Astrocyte (in vitro differentiated cells and primary cell): ENCODE measurements around the gene PPP3CA.
"Not testable (repeated sequence)": the region's sequence is repeated elsewhere in the genome, so short reads cannot be mapped to it uniquely, and the experiment has no call there.

Experiments used
- CTCF ChIP-seq: IDR thresholded peaks from 2 replicates; pipeline ENCODE4 v1.5.1; 2011; ENCODE audit warnings: low read depth, mild to moderate bottlenecking, inconsistent platforms, low read length, moderate library complexity; ENCODE audit not compliant: insufficient read depth
- EZH2 ChIP-seq: IDR thresholded peaks from 2 replicates; pipeline ENCODE4 v1.6.1; 2012; ENCODE audit warnings: mild to moderate bottlenecking, low read length, inconsistent platforms; ENCODE audit not compliant: insufficient read depth

GRCh38 chr4:100991332-100992069 is 355.8 kb downstream of the PPP3CA start:
- TF ChIP-seq CTCF, EZH2: not testable (repeated sequence)
